ENCODE measurements around the gene PTGER3. TPM values are rescaled to one million over a fixed set of nuclear protein-coding genes. Genes with fewer than 3 reads are reported as not detected.

The PTGER3 gene
- total RNA-seq, 1 experiment from 2014 or later: not detected

DNA sequence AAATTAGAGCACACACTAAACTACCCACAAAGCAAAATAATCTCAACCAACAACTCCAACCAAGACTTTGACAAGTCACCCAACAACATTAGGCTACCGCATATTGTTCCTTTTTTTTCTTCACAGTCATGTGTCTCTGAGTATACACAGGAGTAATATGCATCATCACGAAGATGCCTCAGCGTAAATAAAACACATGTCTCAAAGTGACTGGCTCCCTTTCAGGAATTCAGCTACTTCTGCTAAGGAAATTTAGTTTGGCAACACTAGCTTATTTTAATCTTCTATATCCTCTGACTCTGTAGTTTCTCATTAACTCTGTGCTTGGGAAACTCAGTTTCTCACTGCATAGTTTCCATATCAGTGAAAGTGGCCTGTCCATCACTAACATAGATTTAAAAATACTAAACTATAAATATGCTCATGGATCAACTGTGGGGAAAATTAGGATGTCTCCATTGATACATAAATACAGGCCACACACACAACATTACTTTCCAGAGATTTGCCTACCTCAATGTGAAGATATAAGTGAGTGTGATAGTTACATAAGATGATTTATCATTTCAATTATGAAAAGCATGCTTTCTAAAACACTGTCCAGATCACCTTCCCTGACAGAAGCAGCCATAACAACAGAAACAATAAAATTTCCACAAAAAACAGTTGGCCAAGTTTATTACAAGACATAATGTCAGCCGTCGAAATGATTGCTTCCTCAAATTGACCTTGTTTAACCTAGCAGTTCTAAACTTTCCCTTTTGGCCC lies 113.2 kb downstream of the PTGER3 start:
- no TSS peak for BruUV-seq (replicated peaks)

DNA sequence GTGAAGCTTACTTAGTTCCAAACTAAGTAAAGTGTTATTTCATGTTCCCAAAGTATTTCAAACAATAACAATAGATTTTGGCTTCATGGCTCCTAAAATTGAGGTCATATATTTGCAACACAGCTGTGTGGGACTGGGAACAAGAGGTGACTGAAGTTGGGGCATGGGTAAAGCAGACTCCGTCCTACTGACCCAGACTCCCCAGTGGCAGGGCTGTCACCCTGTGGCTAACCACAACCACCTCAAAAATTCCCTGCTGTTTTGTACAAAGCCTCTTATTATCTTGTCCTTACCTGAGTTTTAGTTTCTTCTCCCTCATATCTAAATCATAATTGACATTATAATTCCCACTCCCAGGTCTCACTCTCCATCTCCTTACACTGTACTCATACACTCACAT lies 117.6 kb downstream of the PTGER3 start:
- H3K4me3 Mint-ChIP-seq (ENCODE audit: unreplicated experiment): no peak overlapping the region
- no peaks in the 10 kb centered on the region for H3K9me3 ChIP-seq
- H3K27me3 ChIP-seq (replicated peaks; ENCODE audit: control insufficient read depth, insufficient read depth, low read length): no peaks in the 10 kb centered on the region
- no peak for DNase-seq
- H3K36me3 ChIP-seq (ENCODE audit: control insufficient read depth, insufficient read depth, low read length): no peaks in the 10 kb centered on the region
- no peaks in the 10 kb centered on the region for H3K27me3 Mint-ChIP-seq (ENCODE audit: insufficient read depth, unreplicated experiment)
- H3K36me3 Mint-ChIP-seq (ENCODE audit: insufficient read depth, unreplicated experiment): no peaks in the 10 kb centered on the region
- H3K9me3 Mint-ChIP-seq (ENCODE audit: unreplicated experiment): no peaks in the 10 kb centered on the region
- no peak overlapping the region for H3K4me3 ChIP-seq (ENCODE audit: low read depth, low read length)
- POLR2A ChIA-PET: no interaction called here
- intact Hi-C loops (cut with micrococcal nuclease; ENCODE audit: unreplicated experiment): no loop called here
- H3K27ac Mint-ChIP-seq (ENCODE audit: unreplicated experiment): no peak overlapping the region
- CTCF ChIA-PET: no interaction called here
- H3K4me1 Mint-ChIP-seq (ENCODE audit: low read depth, unreplicated experiment): no peaks in the 10 kb centered on the region
- TF ChIP-seq, protein P1, sequence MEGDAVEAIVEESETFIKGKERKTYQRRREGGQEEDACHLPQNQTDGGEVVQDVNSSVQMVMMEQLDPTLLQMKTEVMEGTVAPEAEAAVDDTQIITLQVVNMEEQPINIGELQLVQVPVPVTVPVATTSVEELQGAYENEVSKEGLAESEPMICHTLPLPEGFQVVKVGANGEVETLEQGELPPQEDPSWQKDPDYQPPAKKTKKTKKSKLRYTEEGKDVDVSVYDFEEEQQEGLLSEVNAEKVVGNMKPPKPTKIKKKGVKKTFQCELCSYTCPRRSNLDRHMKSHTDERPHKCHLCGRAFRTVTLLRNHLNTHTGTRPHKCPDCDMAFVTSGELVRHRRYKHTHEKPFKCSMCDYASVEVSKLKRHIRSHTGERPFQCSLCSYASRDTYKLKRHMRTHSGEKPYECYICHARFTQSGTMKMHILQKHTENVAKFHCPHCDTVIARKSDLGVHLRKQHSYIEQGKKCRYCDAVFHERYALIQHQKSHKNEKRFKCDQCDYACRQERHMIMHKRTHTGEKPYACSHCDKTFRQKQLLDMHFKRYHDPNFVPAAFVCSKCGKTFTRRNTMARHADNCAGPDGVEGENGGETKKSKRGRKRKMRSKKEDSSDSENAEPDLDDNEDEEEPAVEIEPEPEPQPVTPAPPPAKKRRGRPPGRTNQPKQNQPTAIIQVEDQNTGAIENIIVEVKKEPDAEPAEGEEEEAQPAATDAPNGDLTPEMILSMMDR (IDR thresholded peaks at IDR 0.05; ENCODE audit: insufficient read depth in 1 of 2, low read depth in 1 of 2, low read length in 1 of 2, severe bottlenecking in 1 of 2, unreplicated experiment in 1 of 2): no peak
- no peaks in the 10 kb centered on the region for H3K4me1 ChIP-seq
- BruUV-seq (replicated peaks): no TSS peak

More for the DNA sequence above, 113.2 kb downstream of the PTGER3 start:
- no peak for DNase-seq
- ChIA-PET CTCF (no interaction called here), POLR2A (no interaction called here)
- Histone ChIP-seq H3K27me3 (replicated peaks; ENCODE audit: control insufficient read depth, insufficient read depth, low read length) (no peaks in the 10 kb centered on the region), H3K4me1 (no peaks in the 10 kb centered on the region), H3K36me3 (ENCODE audit: control insufficient read depth, insufficient read depth, low read length) (no peaks in the 10 kb centered on the region), H3K9me3 (no peaks in the 10 kb centered on the region), H3K4me3 (ENCODE audit: low read depth, low read length) (no peak overlapping the region)
- intact Hi-C loops (cut with micrococcal nuclease; ENCODE audit: unreplicated experiment): no loop called here
- TF ChIP-seq, protein P1 (IDR thresholded peaks at IDR 0.05; ENCODE audit: insufficient read depth in 1 of 2, low read depth in 1 of 2, low read length in 1 of 2, severe bottlenecking in 1 of 2, unreplicated experiment in 1 of 2): no peak
- no peaks in the 10 kb centered on the region for H3K4me1 Mint-ChIP-seq (ENCODE audit: low read depth, unreplicated experiment)
- H3K9me3 Mint-ChIP-seq (ENCODE audit: unreplicated experiment): no peaks in the 10 kb centered on the region
- H3K36me3 Mint-ChIP-seq (ENCODE audit: insufficient read depth, unreplicated experiment): no peaks in the 10 kb centered on the region
- no peak overlapping the region for H3K4me3 Mint-ChIP-seq (ENCODE audit: unreplicated experiment)
- H3K27me3 Mint-ChIP-seq (ENCODE audit: insufficient read depth, unreplicated experiment): no peaks in the 10 kb centered on the region
- H3K27ac Mint-ChIP-seq (ENCODE audit: unreplicated experiment): no peak overlapping the region

DNA sequence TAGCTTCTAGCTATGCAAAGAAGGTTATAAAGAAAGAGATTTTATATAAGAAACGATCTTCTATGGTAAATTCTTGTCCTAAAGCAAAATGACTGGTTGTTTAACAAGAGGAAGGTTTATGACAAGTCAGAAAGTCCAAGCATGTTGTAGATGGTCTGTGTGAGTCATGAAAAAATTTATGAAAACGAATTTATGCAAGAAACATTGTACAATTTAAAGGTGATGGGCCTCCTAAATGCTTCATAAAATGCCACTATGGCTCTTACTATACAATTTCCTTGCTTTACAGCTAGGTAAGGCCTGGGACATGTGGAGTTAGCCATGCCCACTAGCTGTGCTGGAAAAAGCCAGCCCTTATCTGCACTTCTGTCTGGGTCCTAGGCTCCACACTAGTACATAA lies 125.4 kb downstream of the PTGER3 start:
- ChIA-PET POLR2A (no interaction called here), CTCF (no interaction called here)
- Histone ChIP-seq H3K4me3 (ENCODE audit: low read depth, low read length) (no peak overlapping the region), H3K9me3 (no peaks in the 10 kb centered on the region), H3K27me3 (replicated peaks; ENCODE audit: control insufficient read depth, insufficient read depth, low read length) (no peaks in the 10 kb centered on the region), H3K4me1 (no peaks in the 10 kb centered on the region), H3K36me3 (ENCODE audit: control insufficient read depth, insufficient read depth, low read length) (no peaks in the 10 kb centered on the region)
- Mint-ChIP-seq H3K9me3 (ENCODE audit: unreplicated experiment) (no peaks in the 10 kb centered on the region), H3K27ac (ENCODE audit: unreplicated experiment) (no peak overlapping the region), H3K36me3 (ENCODE audit: insufficient read depth, unreplicated experiment) (no peaks in the 10 kb centered on the region), H3K27me3 (ENCODE audit: insufficient read depth, unreplicated experiment) (no peaks in the 10 kb centered on the region), H3K4me3 (ENCODE audit: unreplicated experiment) (no peak overlapping the region), H3K4me1 (ENCODE audit: low read depth, unreplicated experiment) (no peaks in the 10 kb centered on the region)
- no TSS peak for BruUV-seq (replicated peaks)
- DNase-seq: no peak
- intact Hi-C loops (cut with micrococcal nuclease; ENCODE audit: unreplicated experiment): no loop called here
- TF ChIP-seq, protein P1 (IDR thresholded peaks at IDR 0.05; ENCODE audit: insufficient read depth in 1 of 2, low read depth in 1 of 2, low read length in 1 of 2, severe bottlenecking in 1 of 2, unreplicated experiment in 1 of 2): no peak

Small RNA genes lying within 50 kb of the gene (microRNA-seq; reads per million reads assigned to microRNA genes)
- gene MIR186: 89.6 reads per million, percentile 71 among the genes with 10 or more reads in this experiment

Other genes with a start within 250 kb of the PTGER3 start
- gene ZRANB2, start 33.2 kb upstream of the PTGER3 start, total RNA-seq (2022): 48.0 and 54.2 TPM in 2 replicates